ENCODE results near the gene AHDC1.

The AHDC1 gene

GRCh38 chr1:27552911-27553420, 51.0 kb downstream of the AHDC1 start:
- H3K9ac ChIP-seq (ENCODE audit: low read length), result no peak overlapping the region

GRCh38 chr1:27551953-27552312, 52.0 kb downstream of the AHDC1 start:
- H4K20me1 ChIP-seq (ENCODE audit: insufficient read depth, low read length), result no peaks in the 10 kb centered on the region
- DNase-seq, result no peak
- H3K9me3 ChIP-seq (replicated peaks; ENCODE audit: insufficient read depth, low read length), result no peaks in the 10 kb centered on the region
- TF ChIP-seq EZH2phosphoT487 (IDR thresholded peaks at IDR 0.05; ENCODE audit: low read length) (no peak), CTCF (IDR thresholded peaks at IDR 0.05; ENCODE audit: low read length) (no peak), EZH2 (optimal IDR thresholded peaks at IDR 0.05; ENCODE audit: low read depth, low read length) (no peak)
- H3K4me2 ChIP-seq (ENCODE audit: low read depth, low read length), result no peak overlapping the region
- H3K79me2 ChIP-seq (ENCODE audit: low read length), result no peaks in the 10 kb centered on the region
- no peak overlapping the region for H3K4me3 ChIP-seq (ENCODE audit: low read length)
- H2AFZ ChIP-seq (ENCODE audit: low read length), result no peak overlapping the region
- H3K9ac ChIP-seq (ENCODE audit: low read length), result no peak overlapping the region
- H3K36me3 ChIP-seq (replicated peaks; ENCODE audit: insufficient read depth, low read length), result no peaks in the 10 kb centered on the region
- no peak overlapping the region for H3K27ac ChIP-seq (ENCODE audit: low read length)
- no peaks in the 10 kb centered on the region for H3F3A ChIP-seq (ENCODE audit: insufficient read depth, low read length)
- H3K9me2 ChIP-seq (replicated peaks; ENCODE audit: insufficient read depth, low read length), result no peaks in the 10 kb centered on the region
- H3K4me1 ChIP-seq (ENCODE audit: low read length), result peaks cover 8% of the 10 kb centered on the region
- no peaks in the 10 kb centered on the region for H3K27me3 ChIP-seq (replicated peaks; ENCODE audit: insufficient read depth, low read length)

More at GRCh38 chr1:27552911-27553420, 51.0 kb downstream of the AHDC1 start:
- H4K20me1 ChIP-seq (ENCODE audit: insufficient read depth, low read length), result no peaks in the 10 kb centered on the region
- no peak overlapping the region for H3K27ac ChIP-seq (ENCODE audit: low read length)
- peaks cover 16% of the 10 kb centered on the region for H3K4me1 ChIP-seq (ENCODE audit: low read length)
- no peaks in the 10 kb centered on the region for H3K27me3 ChIP-seq (replicated peaks; ENCODE audit: insufficient read depth, low read length)
- H3K36me3 ChIP-seq (replicated peaks; ENCODE audit: insufficient read depth, low read length), result no peaks in the 10 kb centered on the region
- no peaks in the 10 kb centered on the region for H3K79me2 ChIP-seq (ENCODE audit: low read length)
- no peak for DNase-seq
- no peak overlapping the region for H3K4me3 ChIP-seq (ENCODE audit: low read length)
- TF ChIP-seq CTCF (IDR thresholded peaks at IDR 0.05; ENCODE audit: low read length) (no peak), EZH2 (optimal IDR thresholded peaks at IDR 0.05; ENCODE audit: low read depth, low read length) (no peak), EZH2phosphoT487 (IDR thresholded peaks at IDR 0.05; ENCODE audit: low read length) (no peak)
- peaks cover 5% of the 10 kb centered on the region; the same call in 1 of the 2 replicates for H3F3A ChIP-seq (ENCODE audit: insufficient read depth, low read length)
- H2AFZ ChIP-seq (ENCODE audit: low read length), result no peak overlapping the region
- H3K9me2 ChIP-seq (replicated peaks; ENCODE audit: insufficient read depth, low read length), result no peaks in the 10 kb centered on the region
- H3K9me3 ChIP-seq (replicated peaks; ENCODE audit: insufficient read depth, low read length), result no peaks in the 10 kb centered on the region
- no peak overlapping the region for H3K4me2 ChIP-seq (ENCODE audit: low read depth, low read length)

- no peak overlapping the region for H3K9ac ChIP-seq (ENCODE audit: low read length)
- no peak overlapping the region for H3K27ac ChIP-seq (ENCODE audit: low read length)
- no peak overlapping the region for H2AFZ ChIP-seq (ENCODE audit: low read length)
- H3K27me3 ChIP-seq (replicated peaks; ENCODE audit: insufficient read depth, low read length), result no peaks in the 10 kb centered on the region
- no peak for TF ChIP-seq EZH2phosphoT487 (IDR thresholded peaks at IDR 0.05; ENCODE audit: low read length)
- TF ChIP-seq EZH2 (optimal IDR thresholded peaks at IDR 0.05; ENCODE audit: low read depth, low read length), result no peak
- TF ChIP-seq CTCF (IDR thresholded peaks at IDR 0.05; ENCODE audit: low read length), result no peak
- DNase-seq, result no peak
- H4K20me1 ChIP-seq (ENCODE audit: insufficient read depth, low read length), result no peaks in the 10 kb centered on the region
- no peak overlapping the region for H3K4me2 ChIP-seq (ENCODE audit: low read depth, low read length)
- no peaks in the 10 kb centered on the region for H3K9me2 ChIP-seq (replicated peaks; ENCODE audit: insufficient read depth, low read length)
- no peaks in the 10 kb centered on the region for H3K79me2 ChIP-seq (ENCODE audit: low read length)
- no peaks in the 10 kb centered on the region for H3K36me3 ChIP-seq (replicated peaks; ENCODE audit: insufficient read depth, low read length)
- H3K9me3 ChIP-seq (replicated peaks; ENCODE audit: insufficient read depth, low read length), result no peaks in the 10 kb centered on the region
- no peaks in the 10 kb centered on the region for H3F3A ChIP-seq (ENCODE audit: insufficient read depth, low read length)
- no peak overlapping the region for H3K4me3 ChIP-seq (ENCODE audit: low read length)
- peaks cover 6% of the 10 kb centered on the region for H3K4me1 ChIP-seq (ENCODE audit: low read length)
Observed at GRCh38 chr1:27551170-27551952, 52.6 kb downstream of the AHDC1 start.

Measured in MM.1S (cell line).